Gastroesophageal sphincter (tissue), 4 donors: ENCODE measurements around the gene ROR1. TPM values are rescaled to one million over a fixed set of nuclear protein-coding genes. Genes with fewer than 3 reads are reported as not detected.

Experiments used
- ATAC-seq: fragments of 150-250 bp; one replicate; pipeline ENCODE4 v1.9.1; 2016; ENCODE audit warnings: mild to moderate bottlenecking, moderate library complexity
- H3K27ac ChIP-seq, 4 donors: fragments of 200-600 bp; sonication (generic) in 3 of 4; 1 replicate in 3 of 4; 2 replicates in 1 of 4; pipeline ENCODE4 v1.5.1; 2016 to 2019
- H3K27me3 ChIP-seq: fragments of 200-600 bp; sonication (generic); one replicate; pipeline ENCODE4 v1.5.1; 2019
- H3K36me3 ChIP-seq, 2 donors: fragments of 200-600 bp; sonication (generic); one replicate each; pipeline ENCODE4 v1.5.1; 2019; ENCODE audit warnings: control low read depth in 1 of 2
- H3K4me1 ChIP-seq, 3 donors: fragments of 200-600 bp; sonication (generic); 1 replicate in 2 of 3; 2 replicates in 1 of 3; pipeline ENCODE4 v1.5.1; 2016 to 2019; ENCODE audit warnings: control low read depth in 2 of 3
- H3K4me3 ChIP-seq, 2 donors: fragments of 200-600 bp; sonication (generic); one replicate each; pipeline ENCODE4 v1.5.1; 2019; ENCODE audit warnings: mild to moderate bottlenecking in 1 of 2, moderate library complexity in 1 of 2
- H3K9me3 ChIP-seq, 3 donors: fragments of 200-600 bp; sonication (generic); one replicate each; pipeline ENCODE4 v1.5.1; 2017 to 2019; ENCODE audit warnings: control low read depth in 2 of 3
- CTCF ChIP-seq, 4 experiments: fragments of 200-600 bp in 2 of 4; fragments of 450-650 bp in 2 of 4; sonication (generic) in 1 of 4; IDR thresholded peaks; one replicate each; pipeline ENCODE4 v1.5.1; 2017 to 2019; ENCODE audit warnings: antibody characterized with exemption in 4 of 4, mild to moderate bottlenecking in 2 of 4, moderate library complexity in 2 of 4
- EP300 ChIP-seq: sonication (generic); formaldehyde crosslinking; IDR thresholded peaks from one replicate; pipeline ENCODE4 v1.6.1; 2017; ENCODE audit warnings: antibody characterized with exemption, mild to moderate bottlenecking
- POLR2A ChIP-seq, 2 donors: fragments of 450-650 bp; IDR thresholded peaks; one replicate each; pipeline ENCODE4 v1.6.1; 2017; ENCODE audit warnings: antibody characterized with exemption in 2 of 2, mild to moderate bottlenecking in 2 of 2, moderate library complexity in 1 of 2
- POLR2AphosphoS5 ChIP-seq: sonication (generic); formaldehyde crosslinking; IDR thresholded peaks from one replicate; pipeline ENCODE4 v1.6.1; 2017; ENCODE audit warnings: antibody characterized with exemption
- WGBS, 2 donors: methylation state at CpG; one replicate each; pipeline ENCODE4 v1.1.5; 2018; ENCODE audit warnings: low coverage in 1 of 2; 5-methylcytosine and 5-hydroxymethylcytosine counted together
- total RNA-seq, 4 donors: library from RNA; depleted of rRNA; stranded (reverse); fragments of >200 nt; gene quantifications; one replicate each; pipeline ENCODE4 v1.1.0, GENCODE V29; 2016

Gene ROR1
- total RNA-seq, 4 donors from 2014 or later = 5.0 to 38.0 (median 8.3) TPM

- H3K4me3 ChIP-seq = no peak overlapping the region
- no peak for ATAC-seq
- no peaks in the 10 kb centered on the region for H3K36me3 ChIP-seq
- H3K9me3 ChIP-seq = no peaks in the 10 kb centered on the region
- TF ChIP-seq CTCF (IDR thresholded peaks at IDR 0.05) (no peak), EP300 (no peak), POLR2AphosphoS5 (no peak), POLR2A (IDR thresholded peaks at IDR 0.05) (no peak)
- 81 to 89% methylated on average over 4 to 6 of the region's 6 CpGs for WGBS, 2 donors
- peaks cover 0 to 23% (median 0%) of the 10 kb centered on the region in 3 donors for H3K4me1 ChIP-seq
- no peak overlapping the region for H3K27ac ChIP-seq
- no peaks in the 10 kb centered on the region for H3K27me3 ChIP-seq
Observed at GRCh38 chr1:63907051-63907450, 133.2 kb downstream of the ROR1 start.

GRCh38 chr1:63908016-63908415 lies 134.2 kb downstream of the ROR1 start:
- ATAC-seq = no peak
- WGBS, 2 donors = 67 to 89% methylated on average over 1 of the region's 1 CpG
- H3K27ac ChIP-seq = no peak overlapping the region
- no peak for TF ChIP-seq CTCF (IDR thresholded peaks at IDR 0.05)
- no peak for TF ChIP-seq POLR2A (IDR thresholded peaks at IDR 0.05)
- TF ChIP-seq EP300 = no peak
- no peak for TF ChIP-seq POLR2AphosphoS5
- no peaks in the 10 kb centered on the region for H3K9me3 ChIP-seq
- no peaks in the 10 kb centered on the region for H3K27me3 ChIP-seq
- no peak overlapping the region for H3K4me3 ChIP-seq
- no peaks in the 10 kb centered on the region for H3K36me3 ChIP-seq
- peaks cover 0 to 18% (median 0%) of the 10 kb centered on the region in 3 donors for H3K4me1 ChIP-seq

GRCh38 chr1:63909526-63909925 lies 135.7 kb downstream of the ROR1 start:
- no peak for ATAC-seq
- no peaks in the 10 kb centered on the region for H3K9me3 ChIP-seq
- WGBS, 2 donors = 60 to 76% methylated on average over 6 of the region's 6 CpGs
- TF ChIP-seq POLR2A (IDR thresholded peaks at IDR 0.05) (no peak), EP300 (no peak), CTCF (IDR thresholded peaks at IDR 0.05) (no peak), POLR2AphosphoS5 (no peak)
- no peaks in the 10 kb centered on the region for H3K36me3 ChIP-seq
- no peak overlapping the region for H3K4me3 ChIP-seq
- H3K27ac ChIP-seq = no peak overlapping the region
- H3K27me3 ChIP-seq = no peaks in the 10 kb centered on the region
- H3K4me1 ChIP-seq = peaks cover 0 to 31% (median 0%) of the 10 kb centered on the region in 3 donors

- Histone ChIP-seq H3K9me3 (no peaks in the 10 kb centered on the region), H3K27me3 (no peaks in the 10 kb centered on the region), H3K27ac (no peak overlapping the region), H3K4me3 (no peak overlapping the region), H3K4me1 (peaks cover 0 to 33% (median 0%) of the 10 kb centered on the region in 3 donors), H3K36me3 (no peaks in the 10 kb centered on the region)
- TF ChIP-seq CTCF (IDR thresholded peaks at IDR 0.05) (no peak), POLR2AphosphoS5 (no peak), POLR2A (IDR thresholded peaks at IDR 0.05) (no peak), EP300 (no peak)
- WGBS, 2 donors = 83% methylated on average over 1 to 2 of the region's 4 CpGs
- ATAC-seq = no peak
Observed at GRCh38 chr1:63911049-63911448, 137.2 kb downstream of the ROR1 start.

GRCh38 chr1:63912643-63913042 lies 138.8 kb downstream of the ROR1 start:
- H3K9me3 ChIP-seq = no peaks in the 10 kb centered on the region
- H3K27ac ChIP-seq = no peak overlapping the region
- no peak overlapping the region for H3K4me3 ChIP-seq
- H3K27me3 ChIP-seq = no peaks in the 10 kb centered on the region
- 66 to 93% methylated on average over 2 to 5 of the region's 5 CpGs for WGBS, 2 donors
- no peaks in the 10 kb centered on the region for H3K36me3 ChIP-seq
- ATAC-seq = no peak
- TF ChIP-seq POLR2A (IDR thresholded peaks at IDR 0.05) (no peak), POLR2AphosphoS5 (no peak), EP300 (no peak), CTCF (IDR thresholded peaks at IDR 0.05) (no peak)
- H3K4me1 ChIP-seq = peaks cover 0 to 30% (median 0%) of the 10 kb centered on the region in 3 donors
